SK-N-SH (cell line): ENCODE measurements around the gene PPP2R5C.

ENCODE experiments used
- CHD2 ChIP-seq: fragments of 150-350 bp; IDR thresholded peaks from 2 replicates; pipeline ENCODE4 v1.6.1; 2018; ENCODE audit warnings: low read length; ENCODE audit not compliant: partially characterized antibody
- FOXJ3 ChIP-seq: sonication (generic); formaldehyde crosslinking; IDR thresholded peaks from 2 replicates; pipeline ENCODE4 v1.5.1; 2020; ENCODE audit warnings: mild to moderate bottlenecking, missing genetic modification reagents
- GABPA ChIP-seq: IDR thresholded peaks from 2 replicates; pipeline ENCODE4 v1.4.0; 2012; ENCODE audit warnings: low read depth, mild to moderate bottlenecking
- IRF3 ChIP-seq: fragments of 150-350 bp; IDR thresholded peaks from 2 replicates; pipeline ENCODE4 v1.6.1; 2016; ENCODE audit warnings: mild to moderate bottlenecking, low read depth, low read length
- NFIC ChIP-seq: IDR thresholded peaks from 2 replicates; pipeline ENCODE4 v1.4.0; 2012; ENCODE audit warnings: borderline replicate concordance
- POLR2AphosphoS5 ChIP-seq: IDR thresholded peaks from 2 replicates; pipeline ENCODE4 v1.6.1; 2012; ENCODE audit warnings: low read depth, low read length
- RCOR1 ChIP-seq: fragments of 150-350 bp; IDR thresholded peaks from 2 replicates; pipeline ENCODE4 v1.6.1; 2017; ENCODE audit warnings: antibody characterized with exemption, low read length
- RFX5 ChIP-seq: IDR thresholded peaks from 2 replicates; pipeline ENCODE4 v1.6.1; 2012; ENCODE audit warnings: mild to moderate bottlenecking, improper control_type of control experiment, low read length
- SIN3A ChIP-seq: IDR thresholded peaks from 2 replicates; pipeline ENCODE4 v1.6.1; 2012; ENCODE audit warnings: low read depth, mild to moderate bottlenecking, low read length, moderate library complexity, borderline replicate concordance
- TAF1 ChIP-seq: IDR thresholded peaks from 2 replicates; pipeline ENCODE4 v1.6.1; 2012; ENCODE audit warnings: low read depth, mild to moderate bottlenecking, low read length, moderate library complexity, borderline replicate concordance
- TF ChIP-seq, protein P1 (sequence below): fragments of 200-600 bp; sonication (generic); IDR thresholded peaks from 2 replicates; pipeline ENCODE4 v1.6.1; 2017; ENCODE audit warnings: antibody characterized with exemption, mild to moderate bottlenecking, moderate library complexity
- TF ChIP-seq, protein P2 (sequence below): IDR thresholded peaks from 2 replicates; pipeline ENCODE4 v1.4.0; 2012; ENCODE audit warnings: low read depth
- TF ChIP-seq, protein P3 (sequence below): IDR thresholded peaks from 2 replicates; pipeline ENCODE4 v1.4.0; 2012; ENCODE audit warnings: low read depth, borderline replicate concordance

DNA sequence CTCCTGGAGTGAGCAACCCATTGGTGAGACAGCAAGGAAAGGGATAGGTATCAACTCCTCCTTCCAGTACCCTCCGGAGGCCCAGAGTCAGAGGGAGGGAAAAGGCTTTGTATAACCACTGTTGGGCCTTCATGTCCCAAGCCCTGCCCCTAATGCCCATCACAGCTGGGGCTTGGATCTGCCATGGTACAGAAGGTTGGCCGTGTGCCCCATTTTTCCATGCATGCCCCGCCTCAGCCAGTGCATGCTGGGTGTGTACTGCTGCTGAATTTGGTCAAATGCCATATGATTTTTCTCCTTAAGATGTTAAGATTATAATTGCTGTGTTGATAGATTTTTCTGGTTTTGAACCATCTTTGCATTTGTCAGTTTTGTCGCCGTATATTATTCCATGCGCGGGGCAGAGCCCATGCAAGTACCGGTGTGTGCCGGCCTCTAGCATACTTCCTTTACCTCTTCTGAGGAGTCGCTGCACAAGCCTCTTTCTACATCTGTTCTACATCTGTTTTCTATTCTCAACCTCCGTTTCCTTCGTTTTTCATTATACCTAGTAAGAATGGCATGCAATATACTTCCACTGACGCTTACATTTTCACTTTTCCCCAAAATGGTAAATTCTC lies 26.6 kb downstream of the PPP2R5C start:
- TF ChIP-seq, protein P1, sequence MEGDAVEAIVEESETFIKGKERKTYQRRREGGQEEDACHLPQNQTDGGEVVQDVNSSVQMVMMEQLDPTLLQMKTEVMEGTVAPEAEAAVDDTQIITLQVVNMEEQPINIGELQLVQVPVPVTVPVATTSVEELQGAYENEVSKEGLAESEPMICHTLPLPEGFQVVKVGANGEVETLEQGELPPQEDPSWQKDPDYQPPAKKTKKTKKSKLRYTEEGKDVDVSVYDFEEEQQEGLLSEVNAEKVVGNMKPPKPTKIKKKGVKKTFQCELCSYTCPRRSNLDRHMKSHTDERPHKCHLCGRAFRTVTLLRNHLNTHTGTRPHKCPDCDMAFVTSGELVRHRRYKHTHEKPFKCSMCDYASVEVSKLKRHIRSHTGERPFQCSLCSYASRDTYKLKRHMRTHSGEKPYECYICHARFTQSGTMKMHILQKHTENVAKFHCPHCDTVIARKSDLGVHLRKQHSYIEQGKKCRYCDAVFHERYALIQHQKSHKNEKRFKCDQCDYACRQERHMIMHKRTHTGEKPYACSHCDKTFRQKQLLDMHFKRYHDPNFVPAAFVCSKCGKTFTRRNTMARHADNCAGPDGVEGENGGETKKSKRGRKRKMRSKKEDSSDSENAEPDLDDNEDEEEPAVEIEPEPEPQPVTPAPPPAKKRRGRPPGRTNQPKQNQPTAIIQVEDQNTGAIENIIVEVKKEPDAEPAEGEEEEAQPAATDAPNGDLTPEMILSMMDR, result no peak
- TF ChIP-seq IRF3, result no peak
- no peak for TF ChIP-seq TAF1
- TF ChIP-seq FOXJ3 (CRISPR knock-in tag), result no peak
- TF ChIP-seq NFIC, result no peak
- no peak for TF ChIP-seq RFX5
- no peak for TF ChIP-seq RCOR1
- TF ChIP-seq GABPA, result no peak
- TF ChIP-seq POLR2AphosphoS5, result no peak
- no peak for TF ChIP-seq SIN3A
- TF ChIP-seq, protein P2, sequence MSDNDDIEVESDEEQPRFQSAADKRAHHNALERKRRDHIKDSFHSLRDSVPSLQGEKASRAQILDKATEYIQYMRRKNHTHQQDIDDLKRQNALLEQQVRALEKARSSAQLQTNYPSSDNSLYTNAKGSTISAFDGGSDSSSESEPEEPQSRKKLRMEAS, result no peak
- TF ChIP-seq CHD2, result no peak
- TF ChIP-seq, protein P3, sequence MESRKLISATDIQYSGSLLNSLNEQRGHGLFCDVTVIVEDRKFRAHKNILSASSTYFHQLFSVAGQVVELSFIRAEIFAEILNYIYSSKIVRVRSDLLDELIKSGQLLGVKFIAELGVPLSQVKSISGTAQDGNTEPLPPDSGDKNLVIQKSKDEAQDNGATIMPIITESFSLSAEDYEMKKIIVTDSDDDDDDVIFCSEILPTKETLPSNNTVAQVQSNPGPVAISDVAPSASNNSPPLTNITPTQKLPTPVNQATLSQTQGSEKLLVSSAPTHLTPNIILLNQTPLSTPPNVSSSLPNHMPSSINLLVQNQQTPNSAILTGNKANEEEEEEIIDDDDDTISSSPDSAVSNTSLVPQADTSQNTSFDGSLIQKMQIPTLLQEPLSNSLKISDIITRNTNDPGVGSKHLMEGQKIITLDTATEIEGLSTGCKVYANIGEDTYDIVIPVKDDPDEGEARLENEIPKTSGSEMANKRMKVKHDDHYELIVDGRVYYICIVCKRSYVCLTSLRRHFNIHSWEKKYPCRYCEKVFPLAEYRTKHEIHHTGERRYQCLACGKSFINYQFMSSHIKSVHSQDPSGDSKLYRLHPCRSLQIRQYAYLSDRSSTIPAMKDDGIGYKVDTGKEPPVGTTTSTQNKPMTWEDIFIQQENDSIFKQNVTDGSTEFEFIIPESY, result no peak
